ENCODE measurements around the gene RGS8.

DNA sequence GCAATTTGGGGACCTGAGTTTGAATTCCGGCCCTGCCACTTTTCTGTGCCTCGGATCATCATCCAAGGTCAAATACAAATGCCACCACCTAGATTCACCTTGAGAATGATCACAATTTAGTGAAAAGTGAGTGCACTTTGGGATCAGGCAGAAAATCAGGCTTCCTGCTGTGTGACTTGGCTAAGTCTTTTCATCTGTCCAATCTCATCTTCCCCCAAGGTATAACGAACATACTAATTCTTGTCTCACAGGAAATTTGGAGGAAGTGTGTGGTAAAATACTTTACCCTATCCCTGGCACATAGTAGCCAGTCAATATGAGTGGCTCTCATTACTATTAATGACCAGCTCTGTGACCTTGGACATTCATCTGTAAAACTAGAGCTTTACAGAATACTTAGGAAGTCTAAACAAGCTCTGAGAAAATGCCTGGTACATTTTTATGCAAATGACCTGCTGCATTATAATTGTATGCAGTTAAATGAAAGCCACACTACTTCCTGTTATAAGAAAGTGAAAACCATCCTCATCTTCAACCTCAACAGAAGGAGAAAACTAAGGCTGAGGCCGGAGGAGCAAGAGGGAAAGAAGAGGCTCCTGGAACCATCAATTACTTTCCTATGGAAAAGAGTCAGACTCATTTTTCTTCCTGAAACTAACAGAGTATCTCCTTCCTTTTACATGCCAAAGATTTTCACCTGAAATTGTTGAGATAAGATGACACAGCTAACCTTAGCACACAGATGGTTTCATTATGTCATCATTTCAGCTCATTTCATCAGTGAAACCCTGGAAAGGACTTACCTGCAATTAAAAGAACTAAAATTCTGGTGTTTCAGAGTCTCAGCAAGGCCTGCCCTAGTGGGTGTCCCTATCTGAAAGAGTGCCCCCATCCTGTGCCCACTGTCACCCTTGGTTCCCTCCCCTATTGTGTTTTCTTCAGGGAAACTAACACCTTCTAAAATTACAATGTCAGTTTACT, 32.6 kb upstream of the RGS8 start:
- TF ChIP-seq, protein P1, sequence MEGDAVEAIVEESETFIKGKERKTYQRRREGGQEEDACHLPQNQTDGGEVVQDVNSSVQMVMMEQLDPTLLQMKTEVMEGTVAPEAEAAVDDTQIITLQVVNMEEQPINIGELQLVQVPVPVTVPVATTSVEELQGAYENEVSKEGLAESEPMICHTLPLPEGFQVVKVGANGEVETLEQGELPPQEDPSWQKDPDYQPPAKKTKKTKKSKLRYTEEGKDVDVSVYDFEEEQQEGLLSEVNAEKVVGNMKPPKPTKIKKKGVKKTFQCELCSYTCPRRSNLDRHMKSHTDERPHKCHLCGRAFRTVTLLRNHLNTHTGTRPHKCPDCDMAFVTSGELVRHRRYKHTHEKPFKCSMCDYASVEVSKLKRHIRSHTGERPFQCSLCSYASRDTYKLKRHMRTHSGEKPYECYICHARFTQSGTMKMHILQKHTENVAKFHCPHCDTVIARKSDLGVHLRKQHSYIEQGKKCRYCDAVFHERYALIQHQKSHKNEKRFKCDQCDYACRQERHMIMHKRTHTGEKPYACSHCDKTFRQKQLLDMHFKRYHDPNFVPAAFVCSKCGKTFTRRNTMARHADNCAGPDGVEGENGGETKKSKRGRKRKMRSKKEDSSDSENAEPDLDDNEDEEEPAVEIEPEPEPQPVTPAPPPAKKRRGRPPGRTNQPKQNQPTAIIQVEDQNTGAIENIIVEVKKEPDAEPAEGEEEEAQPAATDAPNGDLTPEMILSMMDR (IDR thresholded peaks at IDR 0.05) = no peak
- no peak for TF ChIP-seq POLR2A (IDR thresholded peaks at IDR 0.05)
- no peak for TF ChIP-seq POLR2AphosphoS5 (IDR thresholded peaks at IDR 0.05; ENCODE audit: insufficient read depth in 1 of 2, low read depth in 1 of 2)
